ENCODE results near the gene SSNA1.

SSNA1 gene

GRCh38 chr9:137222190-137223077 lies 34.0 kb downstream of the SSNA1 start, which contains the start of gene RNF208:
Gene RNF208, minus strand, starts transcription at chr9:137222240. Its CDS starts 1,028 bp downstream, at chr9:137221212.
- Histone ChIP-seq H3K4me3 (ENCODE audit: insufficient read depth, low read depth, low read length, poor library complexity, severe bottlenecking) (peak within 1 kb of the TSS; percentile 60), H3K36me3 (ENCODE audit: control insufficient read depth, insufficient read depth, low read length) (no peaks in the 10 kb centered on the region), H3K27me3 (replicated peaks; ENCODE audit: control insufficient read depth, insufficient read depth, low read length, poor library complexity, severe bottlenecking) (no peaks in the 10 kb centered on the region), H3K9me3 (ENCODE audit: control insufficient read depth, low read length) (no peaks in the 10 kb centered on the region), H3K4me1 (ENCODE audit: control insufficient read depth, insufficient read depth, low read length, poor library complexity, severe bottlenecking) (peaks cover 22% of the 10 kb centered on the region), H3K27ac (ENCODE audit: insufficient read depth, low read length, poor library complexity, severe bottlenecking) (peak within 1 kb of the TSS; percentile 53)
- DNase-seq = no peak

DNA sequence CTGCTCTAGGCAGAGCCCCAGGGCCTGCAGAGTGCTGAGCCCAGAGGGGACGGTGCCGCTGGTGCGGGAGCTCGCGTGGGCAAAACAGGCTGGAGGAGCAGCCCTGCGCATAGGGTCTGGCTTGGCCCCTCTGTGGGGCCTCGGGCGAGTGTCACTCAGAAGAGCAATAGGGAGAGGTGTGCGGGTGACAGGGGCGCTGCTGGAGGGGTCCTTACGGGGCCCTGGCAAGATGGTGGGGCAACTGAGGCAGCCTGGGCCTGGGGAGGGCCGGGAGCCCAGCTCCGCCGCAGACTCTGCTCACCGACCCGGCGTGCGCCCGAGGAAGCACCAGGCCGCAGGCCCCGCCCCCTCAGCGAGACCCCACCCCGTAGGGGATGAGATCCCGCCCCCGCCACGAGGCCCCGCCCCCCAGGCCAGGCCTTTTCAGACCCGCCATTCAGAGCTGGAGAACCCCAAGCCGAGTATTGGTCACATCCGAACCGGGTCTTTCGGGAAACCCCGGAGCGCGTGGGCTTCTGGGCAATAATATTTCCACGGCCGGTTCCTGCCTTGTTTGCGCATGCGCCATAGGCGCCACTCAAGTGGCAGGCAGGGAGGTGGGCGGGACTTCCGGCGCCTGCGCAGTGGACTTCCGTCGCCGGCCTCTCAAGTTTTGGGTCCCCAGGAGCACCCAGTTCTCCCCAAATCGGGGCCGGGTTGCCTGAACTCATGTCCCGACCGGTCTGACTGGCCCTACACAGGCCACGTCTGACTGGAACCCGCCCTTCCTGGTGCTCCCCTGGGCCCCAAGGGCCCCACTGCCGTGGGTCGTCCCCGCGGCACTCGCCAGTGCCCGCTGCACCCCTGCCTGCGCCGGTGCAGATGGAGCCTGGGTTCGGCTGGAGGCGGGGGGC lies 34.8 kb downstream of the SSNA1 start:
- H3K4me1 ChIP-seq (ENCODE audit: control insufficient read depth, insufficient read depth, low read length, poor library complexity, severe bottlenecking) = peaks cover 22% of the 10 kb centered on the region

GRCh38 chr9:137224830-137225694 lies 36.6 kb downstream of the SSNA1 start, which contains the start of gene CYSRT1:
Gene CYSRT1, plus strand, starts transcription at chr9:137225174. Its CDS starts 448 bp downstream, at chr9:137225622.
- peak within 1 kb of the TSS; percentile 86 for H3K27ac ChIP-seq (ENCODE audit: insufficient read depth, low read length, poor library complexity, severe bottlenecking)
- peaks cover 22% of the 10 kb centered on the region for H3K4me1 ChIP-seq (ENCODE audit: control insufficient read depth, insufficient read depth, low read length, poor library complexity, severe bottlenecking)
- peak within 1 kb of the TSS; percentile 82 for H3K4me3 ChIP-seq (ENCODE audit: insufficient read depth, low read depth, low read length, poor library complexity, severe bottlenecking)
- H3K36me3 ChIP-seq (ENCODE audit: control insufficient read depth, insufficient read depth, low read length) = no peaks in the 10 kb centered on the region
- no peaks in the 10 kb centered on the region for H3K27me3 ChIP-seq (replicated peaks; ENCODE audit: control insufficient read depth, insufficient read depth, low read length, poor library complexity, severe bottlenecking)
- DNase-seq = no peak
- no peaks in the 10 kb centered on the region for H3K9me3 ChIP-seq (ENCODE audit: control insufficient read depth, low read length)

More for the DNA sequence above, 34.8 kb downstream of the SSNA1 start:
- H3K27ac ChIP-seq (ENCODE audit: insufficient read depth, low read length, poor library complexity, severe bottlenecking) = peak overlapping the region; percentile 86
- peak overlapping the region; percentile 82 for H3K4me3 ChIP-seq (ENCODE audit: insufficient read depth, low read depth, low read length, poor library complexity, severe bottlenecking)
- DNase-seq = peak; percentile 98
- H3K27me3 ChIP-seq (replicated peaks; ENCODE audit: control insufficient read depth, insufficient read depth, low read length, poor library complexity, severe bottlenecking) = no peaks in the 10 kb centered on the region
- no peaks in the 10 kb centered on the region for H3K9me3 ChIP-seq (ENCODE audit: control insufficient read depth, low read length)
- H3K36me3 ChIP-seq (ENCODE audit: control insufficient read depth, insufficient read depth, low read length) = no peaks in the 10 kb centered on the region

DNA sequence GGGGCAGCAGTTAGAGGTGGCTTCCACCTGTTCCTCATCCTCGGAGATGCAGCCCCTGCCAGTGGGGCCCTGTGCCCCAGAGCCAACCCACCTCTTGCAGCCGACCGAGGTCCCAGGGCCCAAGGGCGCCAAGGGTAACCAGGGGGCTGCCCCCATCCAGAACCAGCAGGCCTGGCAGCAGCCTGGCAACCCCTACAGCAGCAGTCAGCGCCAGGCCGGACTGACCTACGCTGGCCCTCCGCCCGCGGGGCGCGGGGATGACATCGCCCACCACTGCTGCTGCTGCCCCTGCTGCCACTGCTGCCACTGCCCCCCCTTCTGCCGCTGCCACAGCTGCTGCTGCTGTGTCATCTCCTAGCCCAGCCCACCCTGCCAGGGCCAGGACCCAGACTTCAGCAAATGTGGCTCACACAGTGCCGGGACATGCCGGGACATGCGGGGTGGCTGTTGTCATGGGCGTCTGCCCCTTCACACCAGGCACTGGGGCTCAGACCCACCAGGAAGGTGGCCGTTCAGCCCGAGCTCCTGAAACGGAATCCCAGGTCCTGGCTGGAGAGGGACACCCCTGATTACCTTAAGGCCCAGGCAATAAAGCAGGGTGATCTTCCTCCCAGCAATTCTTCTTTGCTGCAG lies 37.3 kb downstream of the SSNA1 start:
- Histone ChIP-seq H3K4me3 (ENCODE audit: insufficient read depth, low read depth, low read length, poor library complexity, severe bottlenecking) (no peak overlapping the region), H3K9me3 (ENCODE audit: control insufficient read depth, low read length) (no peaks in the 10 kb centered on the region), H3K27me3 (replicated peaks; ENCODE audit: control insufficient read depth, insufficient read depth, low read length, poor library complexity, severe bottlenecking) (peaks cover 4% of the 10 kb centered on the region), H3K36me3 (ENCODE audit: control insufficient read depth, insufficient read depth, low read length) (no peaks in the 10 kb centered on the region), H3K4me1 (ENCODE audit: control insufficient read depth, insufficient read depth, low read length, poor library complexity, severe bottlenecking) (peaks cover 22% of the 10 kb centered on the region), H3K27ac (ENCODE audit: insufficient read depth, low read length, poor library complexity, severe bottlenecking) (no peak overlapping the region)
- no peak for DNase-seq

GRCh38 chr9:137226338-137227053 lies 38.0 kb downstream of the SSNA1 start:
- H3K4me3 ChIP-seq (ENCODE audit: insufficient read depth, low read depth, low read length, poor library complexity, severe bottlenecking) = no peak overlapping the region
- H3K4me1 ChIP-seq (ENCODE audit: control insufficient read depth, insufficient read depth, low read length, poor library complexity, severe bottlenecking) = peaks cover 22% of the 10 kb centered on the region
- no peak overlapping the region for H3K27ac ChIP-seq (ENCODE audit: insufficient read depth, low read length, poor library complexity, severe bottlenecking)

GRCh38 chr9:137227054-137227852 lies 38.8 kb downstream of the SSNA1 start, which contains the start of gene RNF224:
Gene RNF224, plus strand, starts transcription at chr9:137227502. Its CDS starts 834 bp downstream, at chr9:137228336.
- no peak within 1 kb of the TSS for H3K27ac ChIP-seq (ENCODE audit: insufficient read depth, low read length, poor library complexity, severe bottlenecking)
- peak; percentile 61 to 70 (median 67) for DNase-seq
- peaks cover 22% of the 10 kb centered on the region for H3K4me1 ChIP-seq (ENCODE audit: control insufficient read depth, insufficient read depth, low read length, poor library complexity, severe bottlenecking)
- peaks cover 4% of the 10 kb centered on the region for H3K27me3 ChIP-seq (replicated peaks; ENCODE audit: control insufficient read depth, insufficient read depth, low read length, poor library complexity, severe bottlenecking)
- H3K9me3 ChIP-seq (ENCODE audit: control insufficient read depth, low read length) = no peaks in the 10 kb centered on the region
- no peaks in the 10 kb centered on the region for H3K36me3 ChIP-seq (ENCODE audit: control insufficient read depth, insufficient read depth, low read length)
- H3K4me3 ChIP-seq (ENCODE audit: insufficient read depth, low read depth, low read length, poor library complexity, severe bottlenecking) = no peak within 1 kb of the TSS

More at GRCh38 chr9:137226338-137227053, 38.0 kb downstream of the SSNA1 start:
- no peak for DNase-seq
- Histone ChIP-seq H3K36me3 (ENCODE audit: control insufficient read depth, insufficient read depth, low read length) (no peaks in the 10 kb centered on the region), H3K27me3 (replicated peaks; ENCODE audit: control insufficient read depth, insufficient read depth, low read length, poor library complexity, severe bottlenecking) (peaks cover 4% of the 10 kb centered on the region), H3K9me3 (ENCODE audit: control insufficient read depth, low read length) (no peaks in the 10 kb centered on the region)

DNA sequence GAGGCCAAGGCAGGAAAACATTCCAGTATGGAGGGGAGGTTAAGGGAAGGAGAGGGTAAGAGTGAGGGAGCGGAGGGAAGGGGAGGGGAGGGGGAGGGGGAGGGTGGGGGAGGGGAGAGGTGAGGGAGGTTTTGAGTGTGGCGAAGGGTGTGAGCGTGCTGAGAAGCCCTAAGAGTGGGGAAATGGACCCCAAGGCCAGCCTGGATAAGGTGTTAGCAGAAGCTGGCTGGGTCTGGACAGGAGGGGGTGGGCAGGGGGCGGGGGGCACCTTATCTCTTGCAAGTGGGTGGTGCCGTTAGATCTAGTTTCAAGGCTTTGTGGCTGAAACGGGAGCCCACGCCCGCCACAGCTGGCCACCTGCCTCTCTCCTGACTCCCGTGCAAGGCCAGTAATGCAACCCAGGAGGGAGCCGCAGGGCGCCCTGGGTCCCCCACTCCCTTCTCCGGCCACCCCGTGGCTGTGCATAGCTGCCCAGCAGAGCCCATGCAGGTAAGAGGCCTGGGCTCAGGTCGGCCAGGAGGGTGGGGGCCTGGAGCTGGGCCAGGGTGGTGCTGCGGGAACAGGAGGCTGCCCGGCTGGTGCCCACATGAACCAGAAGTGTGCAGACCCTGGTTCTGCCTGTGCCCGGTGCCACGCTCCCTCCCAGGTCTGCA lies 39.5 kb downstream of the SSNA1 start:
- Histone ChIP-seq H3K36me3 (ENCODE audit: control insufficient read depth, insufficient read depth, low read length) (no peaks in the 10 kb centered on the region), H3K9me3 (ENCODE audit: control insufficient read depth, low read length) (no peaks in the 10 kb centered on the region), H3K27me3 (replicated peaks; ENCODE audit: control insufficient read depth, insufficient read depth, low read length, poor library complexity, severe bottlenecking) (peaks cover 4% of the 10 kb centered on the region), H3K4me3 (ENCODE audit: insufficient read depth, low read depth, low read length, poor library complexity, severe bottlenecking) (no peak overlapping the region), H3K4me1 (ENCODE audit: control insufficient read depth, insufficient read depth, low read length, poor library complexity, severe bottlenecking) (peaks cover 15% of the 10 kb centered on the region), H3K27ac (ENCODE audit: insufficient read depth, low read length, poor library complexity, severe bottlenecking) (no peak overlapping the region)
- DNase-seq = no peak

DNA sequence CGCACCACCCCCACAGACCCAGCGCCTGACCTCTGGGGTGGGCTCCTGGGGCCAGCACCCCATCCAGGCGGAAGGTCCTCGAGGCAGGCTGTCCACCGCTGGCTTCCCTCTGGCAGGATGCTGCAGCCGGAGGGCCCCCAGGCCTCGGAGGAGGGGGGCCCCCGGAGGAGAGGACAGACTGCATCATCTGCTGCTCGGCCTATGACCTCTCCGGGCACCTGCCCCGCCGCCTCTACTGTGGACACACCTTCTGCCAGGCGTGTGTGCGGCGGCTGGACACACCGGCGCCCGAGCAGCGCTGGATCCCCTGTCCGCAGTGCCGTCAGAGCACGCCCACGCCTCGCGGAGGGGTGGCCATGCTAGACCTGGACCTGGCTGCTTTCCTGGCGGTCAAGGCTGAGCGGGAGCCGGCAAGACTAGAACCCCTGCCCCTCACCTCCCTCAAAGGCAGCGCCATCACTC lies 40.1 kb downstream of the SSNA1 start:
- Histone ChIP-seq H3K27me3 (replicated peaks; ENCODE audit: control insufficient read depth, insufficient read depth, low read length, poor library complexity, severe bottlenecking) (peaks cover 4% of the 10 kb centered on the region), H3K27ac (ENCODE audit: insufficient read depth, low read length, poor library complexity, severe bottlenecking) (no peak overlapping the region), H3K36me3 (ENCODE audit: control insufficient read depth, insufficient read depth, low read length) (no peaks in the 10 kb centered on the region), H3K9me3 (ENCODE audit: control insufficient read depth, low read length) (no peaks in the 10 kb centered on the region), H3K4me1 (ENCODE audit: control insufficient read depth, insufficient read depth, low read length, poor library complexity, severe bottlenecking) (peaks cover 14% of the 10 kb centered on the region), H3K4me3 (ENCODE audit: insufficient read depth, low read depth, low read length, poor library complexity, severe bottlenecking) (no peak overlapping the region)
- no peak for DNase-seq
